WTC11 (cell line): Measurements from ENCODE around the gene KLF2. TPM values are rescaled to one million over a fixed set of nuclear protein-coding genes. Genes with fewer than 3 reads are reported as not detected.

Experiments
- ATAC-seq: fragments of 200-7000 bp; cut with Tn5 transposase; 2 replicates; pipeline ENCODE4 v1.10.0; 2021; ENCODE audit warnings: mild to moderate bottlenecking, moderate library complexity
- CTCF ChIA-PET: fragments of 300-600 bp; sonication (Branson Sonifier 250); formaldehyde crosslinking; loops from one replicate; lab custom pipeline; 2021; ENCODE audit warnings: antibody characterized with exemption; lab: Charles Lee
- POLR2A ChIA-PET: fragments of 350-600 bp; sonication (Branson Sonifier 250); formaldehyde crosslinking; loops from one replicate; lab custom pipeline; 2021; ENCODE audit warnings: antibody characterized with exemption; lab: Charles Lee
- DNase-seq: peaks from one replicate; pipeline ENCODE4 v3.0.0; 2021; ENCODE audit warnings: low spot score
- H3K27ac Mint-ChIP-seq: 2 replicates; pipeline ENCODE4 v1.8.0; 2021; ENCODE audit warnings: mixed read lengths
- H3K27me3 Mint-ChIP-seq: 2 replicates; pipeline ENCODE4 v1.8.0; 2021; ENCODE audit warnings: low read depth, mild to moderate bottlenecking, moderate library complexity, mixed read lengths
- H3K36me3 Mint-ChIP-seq: 2 replicates; pipeline ENCODE4 v1.8.0; 2021; ENCODE audit warnings: mixed read lengths
- H3K4me1 Mint-ChIP-seq: 2 replicates; pipeline ENCODE4 v1.8.0; 2022; ENCODE audit warnings: mixed read lengths
- H3K4me3 Mint-ChIP-seq: 2 replicates; pipeline ENCODE4 v1.8.0; 2021; ENCODE audit warnings: mild to moderate bottlenecking, moderate library complexity, mixed read lengths
- H3K9me3 Mint-ChIP-seq: 2 replicates; pipeline ENCODE4 v1.8.0; 2021; ENCODE audit warnings: mixed read lengths
- CBFB ChIP-seq: sonication (generic); formaldehyde crosslinking; IDR thresholded peaks from 2 replicates; pipeline ENCODE4 v1.8.1; 2022; ENCODE audit warnings: mild to moderate bottlenecking, low read depth, missing genetic modification reagents
- CREB1 ChIP-seq: sonication (generic); formaldehyde crosslinking; IDR thresholded peaks from 2 replicates; pipeline ENCODE4 v1.8.0; 2023; ENCODE audit warnings: mild to moderate bottlenecking, missing genetic modification reagents
- GTF2I ChIP-seq: fragments of 250-450 bp; sonication (Bioruptor Pico); conservative IDR thresholded peaks from 2 replicates; pipeline ENCODE4 v1.4.0; 2021; ENCODE audit warnings: mild to moderate bottlenecking
- JUN ChIP-seq: sonication (generic); formaldehyde crosslinking; IDR thresholded peaks from 2 replicates; pipeline ENCODE4 v1.8.0; 2023; ENCODE audit warnings: mild to moderate bottlenecking, missing genetic modification reagents
- NFATC4 ChIP-seq: fragments of 250-450 bp; sonication (Bioruptor Pico); IDR thresholded peaks from 2 replicates; pipeline ENCODE4 v1.9.0; 2021; ENCODE audit warnings: mild to moderate bottlenecking
- NR2C2 ChIP-seq: sonication (generic); formaldehyde crosslinking; IDR thresholded peaks from 2 replicates; pipeline ENCODE4 v1.8.0; 2022; ENCODE audit warnings: mild to moderate bottlenecking, missing genetic modification reagents
- NR3C1 ChIP-seq: sonication (generic); formaldehyde crosslinking; conservative IDR thresholded peaks from 2 replicates; pipeline ENCODE4 v1.8.1; 2023; ENCODE audit warnings: low read depth, mild to moderate bottlenecking, missing genetic modification reagents
- ZNF219 ChIP-seq: sonication (generic); formaldehyde crosslinking; IDR thresholded peaks from 2 replicates; pipeline ENCODE4 v1.8.0; 2023; ENCODE audit warnings: missing genetic modification reagents, mild to moderate bottlenecking, borderline replicate concordance
- ZNF232 ChIP-seq: sonication (generic); formaldehyde crosslinking; IDR thresholded peaks from 2 replicates; pipeline ENCODE4 v1.8.0; 2022; ENCODE audit warnings: mild to moderate bottlenecking, missing genetic modification reagents
- total RNA-seq: library from RNA; stranded (reverse); gene quantifications from 3 replicates; pipeline ENCODE4 v1.2.3, GENCODE V29; 2021
- TF ChIP-seq, protein P1 (sequence below): fragments of 250-450 bp; sonication (Bioruptor Pico); conservative IDR thresholded peaks from 2 replicates; pipeline ENCODE4 v1.9.0; 2021; ENCODE audit warnings: mild to moderate bottlenecking
- TF ChIP-seq, protein P2 (sequence below): sonication (generic); formaldehyde crosslinking; IDR thresholded peaks from 2 replicates; pipeline ENCODE4 v1.8.0; 2022; ENCODE audit warnings: mild to moderate bottlenecking, missing genetic modification reagents
- TF ChIP-seq, protein P3 (sequence below): fragments of 200-600 bp; IDR thresholded peaks from 2 replicates; pipeline ENCODE4 v1.8.0; 2022; ENCODE audit warnings: antibody characterized with exemption
- TF ChIP-seq, protein P4 (sequence below): sonication (generic); formaldehyde crosslinking; IDR thresholded peaks from 2 replicates; pipeline ENCODE4 v1.8.1; 2022; ENCODE audit warnings: low read depth, missing genetic modification reagents, borderline replicate concordance
- TF ChIP-seq, protein P5 (sequence below): sonication (generic); formaldehyde crosslinking; IDR thresholded peaks from 2 replicates; pipeline ENCODE4 v1.8.0; 2023; ENCODE audit warnings: mild to moderate bottlenecking, missing genetic modification reagents
- TF ChIP-seq, protein P6 (sequence below): fragments of 250-450 bp; sonication (Bioruptor Pico); IDR thresholded peaks from 2 replicates; pipeline ENCODE4 v1.9.0; 2021; ENCODE audit warnings: mild to moderate bottlenecking
- TF ChIP-seq, protein P7 (sequence below): sonication (generic); formaldehyde crosslinking; IDR thresholded peaks from 2 replicates; pipeline ENCODE4 v1.8.1; 2022; ENCODE audit warnings: low read depth, mild to moderate bottlenecking, moderate library complexity, missing genetic modification reagents, borderline replicate concordance
- TF ChIP-seq, protein P8 (sequence below): sonication (generic); formaldehyde crosslinking; IDR thresholded peaks from 2 replicates; pipeline ENCODE4 v1.8.1; 2023; ENCODE audit warnings: mild to moderate bottlenecking, missing genetic modification reagents, moderate library complexity

Gene KLF2
- total RNA-seq, 1 experiment from 2014 or later, result 1.1 TPM

DNA sequence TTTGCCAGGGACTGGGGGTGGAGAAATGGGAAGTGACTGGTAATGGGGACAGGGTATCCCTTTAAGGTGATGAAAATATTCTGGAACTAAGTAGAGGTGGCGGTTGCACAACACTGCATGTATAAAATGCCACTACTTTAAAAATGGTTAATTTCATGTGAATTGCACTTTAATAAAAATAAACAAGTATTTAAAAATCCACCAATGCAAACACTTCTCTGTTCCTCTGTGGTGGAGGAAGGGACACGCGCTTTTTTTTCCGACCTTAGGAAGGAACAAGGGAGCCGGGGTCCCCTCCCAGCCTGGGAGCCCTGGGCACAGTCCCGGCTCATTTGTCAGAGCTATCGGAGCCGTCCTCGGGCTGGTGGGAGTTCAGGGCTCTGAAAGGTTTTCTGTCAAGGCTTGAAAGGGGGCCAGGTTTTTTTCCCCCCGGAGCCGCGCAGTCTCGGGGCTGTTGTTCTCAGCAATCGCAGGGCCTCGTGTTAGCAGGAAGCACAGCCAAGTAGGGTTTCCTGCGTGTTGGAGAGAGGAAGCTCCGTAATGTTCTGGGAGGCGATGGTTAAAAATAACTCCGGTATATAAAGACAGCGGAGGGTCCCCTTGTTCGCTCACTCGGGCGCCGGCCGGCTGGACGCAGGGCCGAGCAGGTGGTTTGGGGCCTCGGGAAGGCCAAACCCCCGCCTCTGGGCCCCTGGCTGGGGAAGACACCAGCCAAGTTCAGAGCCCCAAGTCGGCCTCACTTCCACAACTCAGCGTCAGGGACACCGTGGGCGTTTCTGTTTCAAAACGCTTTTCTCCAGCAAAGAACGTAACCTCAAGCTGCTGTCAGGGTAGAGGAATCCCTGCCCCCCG lies 41.2 kb upstream of the KLF2 start:
- no peak for DNase-seq

DNA sequence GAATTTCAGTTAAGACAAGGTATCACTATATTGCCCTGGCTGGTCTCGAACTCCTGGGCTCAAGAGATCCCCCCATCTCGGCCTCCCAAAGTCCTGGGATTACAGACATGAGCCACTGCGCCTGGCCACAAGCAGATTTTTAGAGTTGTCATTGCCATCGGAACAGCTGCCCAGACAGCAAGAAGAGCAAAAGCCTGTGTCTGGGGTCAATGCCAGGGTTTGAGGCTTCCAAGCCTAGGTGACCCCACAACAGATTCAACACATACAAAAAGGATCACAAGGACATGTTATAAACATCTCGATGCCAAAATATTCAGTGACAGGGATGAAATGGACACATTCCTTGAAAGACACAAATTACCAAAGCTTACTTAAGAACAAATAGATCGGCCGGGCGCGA lies 40.1 kb upstream of the KLF2 start:
- Mint-ChIP-seq H3K27me3 (no peaks in the 10 kb centered on the region), H3K27ac (no peak overlapping the region), H3K4me3 (no peak overlapping the region), H3K36me3 (no peaks in the 10 kb centered on the region), H3K9me3 (peaks cover 3% of the 10 kb centered on the region; the same call in 1 of the 2 replicates), H3K4me1 (peaks cover 5% of the 10 kb centered on the region; the same call in 1 of the 2 replicates)
- DNase-seq (no peak), ATAC-seq (no peak)
- ChIA-PET CTCF (interaction anchor here (0.6 to 1.4 kb wide), 3 partner anchors 92 to 200 kb away, joined by 3 read pairs; no protein-coding TSS in a partner anchor), POLR2A (interaction anchor here (0.6 kb wide), 1 partner anchor 17 kb away, joined by 3 read pairs; no protein-coding TSS in a partner anchor)
- no peak for TF ChIP-seq CBFB (CRISPR knock-in tag)
- TF ChIP-seq ZNF232 (CRISPR knock-in tag), result no peak
- TF ChIP-seq, protein P1, sequence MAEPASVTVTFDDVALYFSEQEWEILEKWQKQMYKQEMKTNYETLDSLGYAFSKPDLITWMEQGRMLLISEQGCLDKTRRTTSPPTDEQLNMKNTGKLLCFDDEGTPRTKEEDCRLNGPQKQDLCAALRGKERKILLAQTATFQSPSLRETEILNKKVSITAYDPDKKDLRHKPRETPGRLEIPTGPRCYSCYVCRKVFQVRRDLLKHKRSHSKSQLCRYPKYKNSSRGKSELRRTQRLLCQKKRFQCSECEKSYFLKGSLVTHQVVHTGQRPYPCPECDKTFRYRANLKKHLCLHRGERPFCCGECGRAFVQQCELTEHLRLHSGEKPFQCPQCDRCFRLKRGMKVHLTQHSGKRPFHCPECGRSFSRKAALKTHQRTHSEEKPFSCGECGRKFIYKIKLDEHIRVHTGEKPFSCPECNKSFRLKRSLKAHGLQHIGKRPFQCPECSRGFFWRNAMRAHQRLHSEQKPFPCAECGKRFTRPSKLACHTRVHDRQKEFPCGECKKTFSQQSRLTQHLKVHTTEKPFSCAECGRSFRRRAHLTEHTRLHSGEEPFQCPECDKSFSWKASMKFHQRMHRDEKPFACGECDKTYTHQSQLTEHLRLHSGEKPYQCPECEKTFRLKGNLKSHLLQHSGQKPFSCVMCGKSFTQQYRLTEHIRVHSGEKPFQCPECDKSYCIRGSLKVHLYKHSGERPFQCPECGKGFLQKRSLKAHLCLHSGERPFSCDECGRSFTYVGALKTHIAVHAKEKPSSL (CRISPR knock-in tag), result no peak
- TF ChIP-seq, protein P2, sequence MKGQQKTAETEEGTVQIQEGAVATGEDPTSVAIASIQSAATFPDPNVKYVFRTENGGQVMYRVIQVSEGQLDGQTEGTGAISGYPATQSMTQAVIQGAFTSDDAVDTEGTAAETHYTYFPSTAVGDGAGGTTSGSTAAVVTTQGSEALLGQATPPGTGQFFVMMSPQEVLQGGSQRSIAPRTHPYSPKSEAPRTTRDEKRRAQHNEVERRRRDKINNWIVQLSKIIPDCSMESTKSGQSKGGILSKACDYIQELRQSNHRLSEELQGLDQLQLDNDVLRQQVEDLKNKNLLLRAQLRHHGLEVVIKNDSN (CRISPR knock-in tag), result no peak
- TF ChIP-seq, protein P3, sequence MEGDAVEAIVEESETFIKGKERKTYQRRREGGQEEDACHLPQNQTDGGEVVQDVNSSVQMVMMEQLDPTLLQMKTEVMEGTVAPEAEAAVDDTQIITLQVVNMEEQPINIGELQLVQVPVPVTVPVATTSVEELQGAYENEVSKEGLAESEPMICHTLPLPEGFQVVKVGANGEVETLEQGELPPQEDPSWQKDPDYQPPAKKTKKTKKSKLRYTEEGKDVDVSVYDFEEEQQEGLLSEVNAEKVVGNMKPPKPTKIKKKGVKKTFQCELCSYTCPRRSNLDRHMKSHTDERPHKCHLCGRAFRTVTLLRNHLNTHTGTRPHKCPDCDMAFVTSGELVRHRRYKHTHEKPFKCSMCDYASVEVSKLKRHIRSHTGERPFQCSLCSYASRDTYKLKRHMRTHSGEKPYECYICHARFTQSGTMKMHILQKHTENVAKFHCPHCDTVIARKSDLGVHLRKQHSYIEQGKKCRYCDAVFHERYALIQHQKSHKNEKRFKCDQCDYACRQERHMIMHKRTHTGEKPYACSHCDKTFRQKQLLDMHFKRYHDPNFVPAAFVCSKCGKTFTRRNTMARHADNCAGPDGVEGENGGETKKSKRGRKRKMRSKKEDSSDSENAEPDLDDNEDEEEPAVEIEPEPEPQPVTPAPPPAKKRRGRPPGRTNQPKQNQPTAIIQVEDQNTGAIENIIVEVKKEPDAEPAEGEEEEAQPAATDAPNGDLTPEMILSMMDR, result no peak

More for the DNA sequence above, 41.2 kb upstream of the KLF2 start:
- Mint-ChIP-seq H3K27ac (peak overlapping the region; percentile 36; the same call in 1 of the 2 replicates), H3K36me3 (no peaks in the 10 kb centered on the region), H3K4me3 (no peak overlapping the region), H3K4me1 (peaks cover 5% of the 10 kb centered on the region; the same call in 1 of the 2 replicates), H3K9me3 (no peaks in the 10 kb centered on the region), H3K27me3 (no peaks in the 10 kb centered on the region)
- CTCF ChIA-PET, result interaction anchor here (1.2 to 1.4 kb wide), 2 partner anchors 93 to 103 kb away, joined by 3 read pairs; no protein-coding TSS in a partner anchor
- no peak for TF ChIP-seq ZNF219
- TF ChIP-seq, protein P4, sequence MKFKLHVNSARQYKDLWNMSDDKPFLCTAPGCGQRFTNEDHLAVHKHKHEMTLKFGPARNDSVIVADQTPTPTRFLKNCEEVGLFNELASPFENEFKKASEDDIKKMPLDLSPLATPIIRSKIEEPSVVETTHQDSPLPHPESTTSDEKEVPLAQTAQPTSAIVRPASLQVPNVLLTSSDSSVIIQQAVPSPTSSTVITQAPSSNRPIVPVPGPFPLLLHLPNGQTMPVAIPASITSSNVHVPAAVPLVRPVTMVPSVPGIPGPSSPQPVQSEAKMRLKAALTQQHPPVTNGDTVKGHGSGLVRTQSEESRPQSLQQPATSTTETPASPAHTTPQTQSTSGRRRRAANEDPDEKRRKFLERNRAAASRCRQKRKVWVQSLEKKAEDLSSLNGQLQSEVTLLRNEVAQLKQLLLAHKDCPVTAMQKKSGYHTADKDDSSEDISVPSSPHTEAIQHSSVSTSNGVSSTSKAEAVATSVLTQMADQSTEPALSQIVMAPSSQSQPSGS (CRISPR knock-in tag), result no peak
- no peak for TF ChIP-seq JUN
- TF ChIP-seq, protein P5, sequence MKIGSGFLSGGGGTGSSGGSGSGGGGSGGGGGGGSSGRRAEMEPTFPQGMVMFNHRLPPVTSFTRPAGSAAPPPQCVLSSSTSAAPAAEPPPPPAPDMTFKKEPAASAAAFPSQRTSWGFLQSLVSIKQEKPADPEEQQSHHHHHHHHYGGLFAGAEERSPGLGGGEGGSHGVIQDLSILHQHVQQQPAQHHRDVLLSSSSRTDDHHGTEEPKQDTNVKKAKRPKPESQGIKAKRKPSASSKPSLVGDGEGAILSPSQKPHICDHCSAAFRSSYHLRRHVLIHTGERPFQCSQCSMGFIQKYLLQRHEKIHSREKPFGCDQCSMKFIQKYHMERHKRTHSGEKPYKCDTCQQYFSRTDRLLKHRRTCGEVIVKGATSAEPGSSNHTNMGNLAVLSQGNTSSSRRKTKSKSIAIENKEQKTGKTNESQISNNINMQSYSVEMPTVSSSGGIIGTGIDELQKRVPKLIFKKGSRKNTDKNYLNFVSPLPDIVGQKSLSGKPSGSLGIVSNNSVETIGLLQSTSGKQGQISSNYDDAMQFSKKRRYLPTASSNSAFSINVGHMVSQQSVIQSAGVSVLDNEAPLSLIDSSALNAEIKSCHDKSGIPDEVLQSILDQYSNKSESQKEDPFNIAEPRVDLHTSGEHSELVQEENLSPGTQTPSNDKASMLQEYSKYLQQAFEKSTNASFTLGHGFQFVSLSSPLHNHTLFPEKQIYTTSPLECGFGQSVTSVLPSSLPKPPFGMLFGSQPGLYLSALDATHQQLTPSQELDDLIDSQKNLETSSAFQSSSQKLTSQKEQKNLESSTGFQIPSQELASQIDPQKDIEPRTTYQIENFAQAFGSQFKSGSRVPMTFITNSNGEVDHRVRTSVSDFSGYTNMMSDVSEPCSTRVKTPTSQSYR, result no peak
- TF ChIP-seq CREB1 (CRISPR knock-in tag), result no peak
- TF ChIP-seq GTF2I, result no peak
- TF ChIP-seq, protein P6, sequence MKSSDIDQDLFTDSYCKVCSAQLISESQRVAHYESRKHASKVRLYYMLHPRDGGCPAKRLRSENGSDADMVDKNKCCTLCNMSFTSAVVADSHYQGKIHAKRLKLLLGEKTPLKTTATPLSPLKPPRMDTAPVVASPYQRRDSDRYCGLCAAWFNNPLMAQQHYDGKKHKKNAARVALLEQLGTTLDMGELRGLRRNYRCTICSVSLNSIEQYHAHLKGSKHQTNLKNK (CRISPR knock-in tag), result no peak
- no peak for TF ChIP-seq NFATC4
- TF ChIP-seq, protein P7, sequence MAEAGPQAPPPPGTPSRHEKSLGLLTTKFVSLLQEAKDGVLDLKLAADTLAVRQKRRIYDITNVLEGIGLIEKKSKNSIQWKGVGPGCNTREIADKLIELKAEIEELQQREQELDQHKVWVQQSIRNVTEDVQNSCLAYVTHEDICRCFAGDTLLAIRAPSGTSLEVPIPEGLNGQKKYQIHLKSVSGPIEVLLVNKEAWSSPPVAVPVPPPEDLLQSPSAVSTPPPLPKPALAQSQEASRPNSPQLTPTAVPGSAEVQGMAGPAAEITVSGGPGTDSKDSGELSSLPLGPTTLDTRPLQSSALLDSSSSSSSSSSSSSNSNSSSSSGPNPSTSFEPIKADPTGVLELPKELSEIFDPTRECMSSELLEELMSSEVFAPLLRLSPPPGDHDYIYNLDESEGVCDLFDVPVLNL (CRISPR knock-in tag), result no peak
- TF ChIP-seq, protein P1 (CRISPR knock-in tag), result no peak
- TF ChIP-seq NR2C2 (CRISPR knock-in tag), result no peak
- TF ChIP-seq, protein P8, sequence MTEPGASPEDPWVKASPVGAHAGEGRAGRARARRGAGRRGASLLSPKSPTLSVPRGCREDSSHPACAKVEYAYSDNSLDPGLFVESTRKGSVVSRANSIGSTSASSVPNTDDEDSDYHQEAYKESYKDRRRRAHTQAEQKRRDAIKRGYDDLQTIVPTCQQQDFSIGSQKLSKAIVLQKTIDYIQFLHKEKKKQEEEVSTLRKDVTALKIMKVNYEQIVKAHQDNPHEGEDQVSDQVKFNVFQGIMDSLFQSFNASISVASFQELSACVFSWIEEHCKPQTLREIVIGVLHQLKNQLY (CRISPR knock-in tag), result no peak
- TF ChIP-seq NR3C1 (CRISPR knock-in tag), result no peak
- no peak for ATAC-seq
- POLR2A ChIA-PET, result interaction anchor here (0.5 kb wide), 1 partner anchor 9 kb away, joined by 5 read pairs; no protein-coding TSS in a partner anchor
